Hippocampal formation (tissue), 2 donors: ENCODE measurements around the gene PDE6D.

Source experiments
- DNase-seq, 2 donors: peaks; one replicate each; lab custom pipeline; 2025; lab: John Stamatoyannopoulos, UW

The PDE6D gene

DNA sequence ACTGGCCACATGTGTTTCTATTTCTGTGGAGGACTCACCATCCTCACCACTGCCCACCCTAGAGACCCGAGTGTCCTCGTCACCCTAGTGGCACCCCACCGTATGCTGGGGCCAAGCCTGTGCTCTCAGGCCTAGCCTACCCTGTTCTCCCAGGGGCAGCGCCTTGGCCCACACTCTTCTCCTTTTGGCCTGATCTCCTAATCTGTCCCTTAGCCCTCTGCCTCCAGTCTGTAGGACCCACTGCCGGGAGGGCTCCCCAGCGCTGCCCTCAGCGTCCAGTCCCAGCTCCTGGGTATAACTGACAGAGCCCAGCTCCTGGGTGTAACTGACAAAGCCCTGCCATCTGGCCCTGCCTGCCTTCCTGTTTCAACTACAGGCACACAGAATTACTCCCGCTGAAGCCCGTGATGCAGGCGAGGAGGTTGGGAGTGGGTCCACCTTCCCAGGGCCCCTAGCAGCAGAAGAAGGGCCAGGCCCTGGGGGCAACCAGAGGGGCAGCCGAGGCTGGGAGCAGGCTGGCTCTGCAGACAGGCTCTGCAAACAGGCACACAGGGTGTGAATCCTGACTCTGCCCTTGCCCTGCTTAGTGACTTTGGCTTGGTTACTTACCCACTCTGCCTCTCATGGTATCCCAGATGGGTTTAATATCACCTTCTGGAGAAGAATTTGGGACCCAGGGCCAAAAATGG, 98.3 kb downstream of the PDE6D start:
- no peak for DNase-seq
